ENCODE measurements around the gene ADGRD2. TPM values are rescaled to one million over a fixed set of nuclear protein-coding genes. Genes with fewer than 3 reads are reported as not detected.

ADGRD2 gene
- total RNA-seq, 1 experiment from 2014 or later = 1.5 TPM

DNA sequence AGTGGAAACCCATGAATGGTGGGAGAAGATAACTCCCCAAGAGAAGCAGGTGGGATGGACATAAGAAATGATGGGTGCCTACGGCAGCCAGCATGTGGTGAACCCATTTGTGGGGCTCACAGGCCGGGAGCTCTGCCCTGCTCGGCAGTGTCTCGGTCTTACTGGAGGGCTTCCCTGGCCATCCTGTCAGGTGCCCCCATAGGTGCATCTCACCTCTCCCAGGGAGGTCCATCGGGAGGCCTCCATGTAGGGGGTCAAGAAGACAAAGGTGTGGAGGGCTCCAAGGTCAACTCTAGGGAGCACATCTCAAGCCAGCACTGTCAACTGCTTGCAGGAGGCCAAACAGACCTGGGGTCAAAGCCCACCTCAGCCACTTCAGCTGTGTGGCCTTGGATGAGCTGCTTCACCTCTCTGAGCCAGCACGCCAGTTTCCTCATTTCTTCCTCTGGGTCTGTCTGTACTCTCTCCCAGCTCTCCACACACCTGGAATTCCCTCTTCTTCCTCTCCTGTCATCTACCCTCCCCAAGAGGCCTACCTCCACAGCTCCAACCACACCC is 10.5 kb upstream of the ADGRD2 start:
- no peaks in the 10 kb centered on the region for H3K4me1 Mint-ChIP-seq
- DNase-seq = no peak
- H3K4ac ChIP-seq (ENCODE audit: low read depth, low read length) = no peak overlapping the region
- no peak overlapping the region for H4K5ac ChIP-seq (ENCODE audit: insufficient read length, low read depth, low read length)
- H3K27ac Mint-ChIP-seq = peak overlapping the region in 1 of 3 experiments; percentile 38; a peak in 1 of 7 replicates
- H3K4me1 ChIP-seq (ENCODE audit: insufficient read depth, low read length) = no peaks in the 10 kb centered on the region
- no peak overlapping the region for H3K27ac ChIP-seq (ENCODE audit: insufficient read length, low read depth, low read length)
- H3K4me3 Mint-ChIP-seq = no peak overlapping the region
- H3K27me3 ChIP-seq (ENCODE audit: insufficient read depth, low read length) = no peaks in the 10 kb centered on the region
- H3K9ac ChIP-seq (ENCODE audit: extremely low read depth, insufficient read length, low read length) = no peak overlapping the region
- no peaks in the 10 kb centered on the region for H3K79me1 ChIP-seq (ENCODE audit: insufficient read depth, low read depth, low read length, poor library complexity, severe bottlenecking)
- H3K23me2 ChIP-seq (ENCODE audit: insufficient read length, low read depth, low read length, poor library complexity, severe bottlenecking) = no peaks in the 10 kb centered on the region
- H2BK20ac ChIP-seq (ENCODE audit: low read depth, low read length, poor library complexity, severe bottlenecking) = no peak overlapping the region
- no peaks in the 10 kb centered on the region for H4K20me1 ChIP-seq (ENCODE audit: control insufficient read depth, insufficient read depth, insufficient read length)
- H4K91ac ChIP-seq (ENCODE audit: insufficient read length, low read depth, low read length) = no peak overlapping the region
- H3K79me2 ChIP-seq (ENCODE audit: insufficient read depth, low read length) = no peaks in the 10 kb centered on the region
- H3K4me2 ChIP-seq (ENCODE audit: insufficient read depth, insufficient read length, low read length) = no peak overlapping the region
- no peak overlapping the region for H2BK15ac ChIP-seq (ENCODE audit: low read depth, low read length)
- H3K27me3 Mint-ChIP-seq (ENCODE audit: low read depth) = peaks cover 32% of the 10 kb centered on the region
- H2AK5ac ChIP-seq (ENCODE audit: insufficient read length, low read length) = no peak overlapping the region
- no peak overlapping the region for H2AFZ ChIP-seq (ENCODE audit: low read length)
- no peak overlapping the region for H2BK12ac ChIP-seq (ENCODE audit: insufficient read length, low read depth, low read length)
- no peak overlapping the region for H2BK120ac ChIP-seq (ENCODE audit: low read depth, low read length, poor library complexity, severe bottlenecking)
- no peak overlapping the region for H3T11ph ChIP-seq (ENCODE audit: low read length)
- no peak for TF ChIP-seq CTCF (conservative IDR thresholded peaks at IDR 0.05)
- H3K9me3 ChIP-seq (ENCODE audit: control insufficient read depth, low read depth, low read length) = no peaks in the 10 kb centered on the region
- no peak overlapping the region for H4K8ac ChIP-seq (replicated peaks; ENCODE audit: insufficient read length, low read depth, low read length)
- peaks cover 0 to 2% of the 10 kb centered on the region in 2 experiments; a peak in 1 of 5 replicates for H3K9me3 Mint-ChIP-seq
- WGBS (ENCODE audit: extremely low coverage, insufficient read length, low lambda C conversion rate) = no CpG with 5 or more reads among the region's 6 CpGs
- H3K14ac ChIP-seq (ENCODE audit: insufficient read depth, low read length) = no peak overlapping the region
- H3K36me3 Mint-ChIP-seq (ENCODE audit: insufficient read depth in 1 of 3, low read depth in 3 of 3) = no peaks in the 10 kb centered on the region
- no peak overlapping the region for H3K18ac ChIP-seq (ENCODE audit: insufficient read length, low read depth, low read length)
- H3K56ac ChIP-seq (ENCODE audit: insufficient read length, low read depth, low read length) = no peak overlapping the region
- no peak overlapping the region for H3K23ac ChIP-seq (ENCODE audit: insufficient read length, low read depth, low read length)
- H2BK5ac ChIP-seq (ENCODE audit: insufficient read length, low read length) = no peak overlapping the region

Measured in H9 (cell line).